HG03066 (cell line): ENCODE results near the gene SH3RF3.

Experiments used
- ATAC-seq: cut with Tn5 transposase; IDR thresholded peaks from one replicate; pipeline ENCODE4 v1.9.1; 2021; ENCODE audit warnings: low read depth; ENCODE audit not compliant: unreplicated experiment

Gene SH3RF3

DNA sequence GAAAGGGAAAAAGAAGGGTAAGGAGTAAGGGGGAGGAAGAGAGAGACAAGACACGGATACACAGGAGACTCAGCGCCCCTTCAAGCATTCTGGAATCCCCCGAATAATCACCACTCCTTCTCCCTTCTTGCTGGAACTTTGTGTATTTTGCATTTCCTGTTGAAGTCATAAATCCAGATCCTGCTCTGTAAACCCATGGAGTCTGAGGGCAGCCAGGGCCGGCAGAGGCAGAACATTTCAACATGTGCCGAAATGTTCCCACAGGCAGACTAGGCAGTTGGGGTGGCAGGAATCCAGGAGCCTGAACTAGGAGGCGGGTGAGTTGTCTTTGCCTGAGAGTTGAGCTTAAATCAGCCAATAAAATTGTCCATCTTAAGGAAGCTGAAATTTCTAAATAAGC, 193.1 kb downstream of the SH3RF3 start:
- no peak for ATAC-seq

DNA sequence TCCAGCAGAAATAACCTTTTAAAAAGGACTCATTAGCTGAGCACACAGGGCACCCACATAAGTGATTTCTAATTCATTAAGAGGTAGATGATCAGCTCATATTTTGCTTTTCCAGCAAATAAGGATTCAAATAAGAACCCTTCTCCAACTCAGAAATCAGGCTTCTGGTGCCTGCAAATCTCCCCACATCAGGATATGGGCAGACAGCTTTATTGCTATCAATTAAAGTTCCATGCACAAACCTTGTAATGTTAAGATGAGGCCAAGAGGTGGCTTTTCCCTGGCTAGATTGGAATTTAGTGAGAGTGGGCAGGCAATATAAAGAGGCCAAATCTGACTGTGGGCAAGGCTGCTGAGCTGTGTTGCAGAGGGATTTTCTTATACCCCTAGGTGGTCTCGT, 193.6 kb downstream of the SH3RF3 start:
- no peak for ATAC-seq

DNA sequence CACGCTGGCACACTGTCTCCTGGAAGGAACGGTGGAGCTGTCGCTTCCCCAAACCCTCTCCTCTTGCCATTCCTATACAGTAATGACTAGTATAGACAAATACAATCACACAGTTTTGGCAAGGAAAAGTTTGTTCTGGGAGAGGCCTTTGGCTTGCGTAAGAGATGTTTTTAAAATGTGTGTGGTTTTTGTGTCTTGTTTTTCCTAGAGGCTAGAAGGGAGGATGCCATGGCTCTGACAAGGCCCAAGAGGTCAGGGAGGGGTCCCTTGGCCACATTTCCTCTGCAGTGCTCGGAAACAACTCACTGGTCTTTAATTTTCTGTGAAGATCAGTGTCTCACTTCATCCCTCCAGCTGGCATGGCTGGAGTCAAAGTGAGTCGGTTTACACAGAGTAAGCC, 195.9 kb downstream of the SH3RF3 start:
- no peak for ATAC-seq

DNA sequence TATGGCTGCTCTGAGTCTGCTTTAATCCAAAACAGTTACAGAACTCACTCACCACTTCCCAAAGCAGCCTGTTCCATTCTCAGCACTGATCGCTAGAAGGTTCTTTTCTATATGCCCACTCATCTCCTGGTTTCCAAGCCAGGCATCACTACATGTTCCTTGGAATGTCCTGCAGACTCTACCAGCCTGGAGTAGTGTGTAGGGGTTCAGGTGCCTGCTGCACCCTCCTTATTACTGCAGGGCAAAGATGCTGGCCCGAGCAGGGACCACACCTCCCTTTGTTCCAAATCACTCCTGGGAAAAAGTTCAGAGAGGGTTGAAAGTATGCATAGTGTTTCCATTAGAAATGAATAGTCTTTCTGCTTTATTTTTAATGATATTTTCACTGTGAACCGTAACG, 196.6 kb downstream of the SH3RF3 start:
- ATAC-seq = no peak

DNA sequence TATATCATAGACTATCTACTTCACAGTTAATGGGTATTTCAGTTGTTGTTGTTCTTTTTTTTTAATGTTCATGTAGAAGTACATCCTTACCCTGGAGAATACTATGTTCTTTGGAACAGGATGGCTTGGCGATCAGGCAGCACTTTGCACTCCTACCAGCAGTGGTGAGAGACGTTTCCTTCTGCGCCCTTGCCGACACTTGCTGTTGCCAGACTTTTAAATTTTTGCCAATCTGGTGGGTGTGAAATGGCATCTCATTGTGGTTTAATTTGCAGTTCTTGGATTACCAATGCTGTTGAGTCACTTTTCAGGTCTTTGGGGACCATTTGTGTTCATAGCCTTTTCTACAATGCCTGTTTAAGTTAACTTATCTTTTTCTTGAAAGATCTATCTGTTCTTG, 197.3 kb downstream of the SH3RF3 start:
- no peak for ATAC-seq

DNA sequence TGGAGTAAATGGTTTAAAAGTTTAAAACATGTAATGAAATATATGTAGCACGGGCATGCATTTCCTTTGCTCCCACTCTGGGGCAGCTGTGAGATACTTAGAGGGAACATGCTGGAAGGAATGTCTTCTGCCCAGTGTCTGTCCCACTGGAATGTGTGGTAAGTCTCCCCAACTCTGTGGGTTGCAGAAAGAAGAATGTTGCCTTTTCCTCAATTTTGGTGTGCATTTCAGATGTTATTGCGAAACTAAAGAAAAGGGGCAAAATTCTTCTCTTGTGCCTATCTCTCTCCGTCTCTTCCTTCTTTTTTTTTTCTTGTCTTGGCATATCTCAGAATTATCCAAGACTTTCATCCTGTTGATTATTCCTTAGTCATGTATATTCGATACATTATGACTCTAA, 201.1 kb downstream of the SH3RF3 start:
- ATAC-seq = no peak

DNA sequence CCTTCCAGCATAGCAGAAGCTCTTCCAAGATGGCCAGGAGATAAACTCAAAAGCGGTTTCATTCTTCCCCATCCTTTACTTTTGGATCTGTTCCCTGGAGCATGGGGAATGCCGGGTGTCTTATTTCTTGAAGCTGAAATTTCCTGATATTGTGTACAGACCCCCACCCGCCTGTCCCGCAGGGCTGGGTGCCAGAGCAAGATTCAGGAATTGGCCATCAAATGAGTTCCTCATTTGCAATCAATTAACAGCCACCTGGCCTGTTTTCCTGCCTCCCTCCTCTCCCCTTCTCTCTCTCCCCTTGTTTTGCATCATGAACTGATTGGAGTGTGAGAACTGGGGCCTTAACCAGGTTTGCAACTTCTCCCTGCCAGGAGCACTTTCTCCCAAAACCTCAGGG, 202.1 kb downstream of the SH3RF3 start:
- no peak for ATAC-seq

DNA sequence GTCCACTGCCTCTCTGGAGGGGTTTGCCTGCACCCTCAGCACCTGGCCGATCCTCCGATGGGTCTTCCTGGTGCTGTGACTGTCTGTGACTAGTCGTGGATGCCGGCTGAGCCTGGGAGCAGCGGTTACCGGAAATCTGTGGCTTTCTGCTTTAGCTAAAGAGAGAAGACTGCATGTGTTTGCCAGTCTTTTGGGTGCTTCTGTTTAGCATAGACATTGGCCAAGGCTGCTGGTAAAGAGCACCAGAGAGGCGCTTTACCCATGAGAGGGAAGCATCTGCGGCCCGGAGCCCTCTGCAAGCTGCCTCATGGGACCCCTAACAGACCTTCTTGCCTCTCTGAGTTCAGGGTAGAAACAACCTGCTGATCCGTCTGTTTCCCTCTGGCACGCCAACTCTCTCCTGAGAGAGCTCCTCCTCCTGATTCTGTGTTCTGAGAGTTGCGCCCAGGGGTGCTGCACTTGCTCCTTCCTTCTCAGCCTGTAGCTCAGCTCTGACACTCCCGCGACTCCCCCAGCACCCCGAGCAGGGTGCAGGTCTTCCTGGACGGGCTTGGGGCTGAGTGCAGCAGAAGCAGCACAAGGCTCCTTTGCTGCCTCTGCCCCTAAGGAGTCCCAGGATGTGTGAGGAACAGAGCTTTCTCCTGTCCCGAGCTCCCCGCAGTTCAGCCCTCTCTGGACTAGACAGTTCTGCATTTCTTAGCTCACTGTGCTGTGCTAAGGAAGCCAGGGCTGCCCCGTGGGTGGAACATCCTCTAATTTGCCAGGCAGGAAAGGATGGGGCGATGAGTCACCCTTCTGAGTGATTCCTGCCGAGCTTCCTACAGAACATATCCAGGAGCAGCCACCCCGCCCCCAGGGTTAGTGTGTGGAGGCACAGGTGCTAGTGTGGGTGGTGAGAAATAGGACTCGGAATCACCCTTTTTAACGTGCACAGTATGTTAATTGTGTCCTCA, 203.2 kb downstream of the SH3RF3 start:
- ATAC-seq = no peak

DNA sequence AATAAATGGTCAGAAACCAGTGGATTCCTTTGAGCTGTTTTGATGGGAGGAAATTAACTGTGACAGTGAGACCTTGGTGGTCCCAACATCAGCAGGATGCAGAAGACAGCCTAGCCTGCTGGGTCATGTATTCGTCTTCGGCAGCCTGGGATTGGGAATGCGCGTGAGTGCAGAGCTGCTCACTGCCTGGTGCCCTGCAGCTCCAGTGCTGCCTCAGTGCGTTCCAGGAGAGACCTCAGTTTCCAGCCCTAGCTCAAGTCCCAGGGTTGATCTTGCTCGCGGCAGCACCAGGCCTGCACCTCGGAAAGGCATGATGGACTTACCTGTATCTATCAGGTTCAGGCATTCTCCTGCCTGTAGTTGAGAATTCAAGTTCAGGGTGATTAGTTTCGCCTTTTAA, 203.9 kb downstream of the SH3RF3 start:
- ATAC-seq = no peak

DNA sequence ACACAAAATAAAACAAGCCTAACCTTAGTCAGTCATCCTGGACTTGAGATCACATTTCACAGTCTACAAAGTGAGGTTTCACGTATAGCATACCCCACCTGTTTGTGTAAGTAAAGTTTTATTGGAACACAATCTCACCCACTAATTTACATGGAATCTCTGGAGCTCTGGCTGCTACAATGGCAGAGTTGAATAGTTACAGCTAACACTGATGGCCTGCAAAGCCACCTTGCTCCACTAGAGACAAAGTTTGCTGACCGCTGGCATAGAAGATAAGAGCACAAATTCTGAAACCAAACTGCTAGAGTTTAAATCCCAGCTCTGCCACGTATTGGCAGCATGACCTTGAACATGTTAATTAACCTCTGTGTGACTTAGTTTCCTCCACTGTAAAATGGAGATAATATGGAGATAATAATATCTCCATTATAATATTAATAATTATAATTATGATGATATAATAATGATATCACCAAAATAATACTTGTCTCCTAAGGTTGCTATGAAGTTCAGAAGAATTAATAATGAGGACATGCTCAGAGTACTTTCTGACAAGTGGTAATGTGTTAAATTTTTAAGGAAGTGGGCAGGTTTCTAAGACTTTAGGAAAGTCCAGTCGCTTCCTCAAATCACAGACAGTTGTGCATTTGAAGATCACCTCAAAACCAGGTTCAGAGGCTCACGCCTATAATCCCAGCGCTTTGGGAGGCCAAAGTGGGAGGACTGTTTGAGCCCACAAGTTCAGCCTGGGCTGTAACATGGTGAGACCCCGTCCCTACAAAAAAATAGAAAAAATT, 204.6 kb downstream of the SH3RF3 start:
- ATAC-seq = no peak

DNA sequence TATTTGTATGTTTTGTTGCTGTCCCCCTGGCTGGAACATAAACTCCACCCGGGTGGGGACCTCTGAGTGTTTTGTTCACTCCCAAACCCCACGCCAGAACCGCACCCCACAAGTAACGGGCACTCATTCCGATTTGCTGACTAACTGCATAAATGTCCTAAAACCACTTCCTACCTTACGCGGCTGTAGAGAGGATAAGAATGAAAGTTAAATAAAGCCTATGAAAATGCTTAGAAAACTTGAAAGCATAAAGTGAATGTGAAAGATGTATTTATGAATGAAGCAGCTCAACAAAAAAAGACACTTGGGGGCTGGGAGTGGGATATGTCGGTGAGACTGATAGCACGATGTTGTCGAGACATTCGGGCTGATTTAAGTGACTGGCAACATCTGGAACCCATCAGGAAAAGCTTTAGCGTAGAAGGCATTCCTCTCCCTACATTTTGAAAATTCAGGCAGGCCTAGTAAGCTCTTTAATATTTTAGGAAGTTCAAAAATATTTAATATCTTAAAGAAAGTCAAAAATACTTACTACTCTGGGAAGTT, 206.7 kb downstream of the SH3RF3 start:
- ATAC-seq = no peak

DNA sequence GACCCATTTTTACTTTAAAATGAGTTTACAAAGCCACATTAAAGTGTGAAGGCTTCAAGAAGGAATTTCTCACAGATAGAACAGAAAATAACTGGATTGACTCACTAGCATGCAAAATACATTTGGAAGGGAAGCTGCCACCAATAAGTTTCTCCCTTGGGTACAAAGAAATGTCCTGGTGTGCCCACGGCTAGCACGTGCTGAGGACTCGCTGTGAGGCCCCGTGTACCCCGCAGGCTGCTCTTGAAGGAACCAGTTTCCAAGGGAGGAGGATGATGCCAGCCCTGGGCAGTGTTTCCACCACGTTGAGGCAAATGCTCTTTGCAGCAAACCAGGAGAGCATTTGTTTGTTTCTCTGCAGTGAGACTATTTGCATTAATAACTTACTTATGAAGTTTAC, 207.3 kb downstream of the SH3RF3 start:
- no peak for ATAC-seq

DNA sequence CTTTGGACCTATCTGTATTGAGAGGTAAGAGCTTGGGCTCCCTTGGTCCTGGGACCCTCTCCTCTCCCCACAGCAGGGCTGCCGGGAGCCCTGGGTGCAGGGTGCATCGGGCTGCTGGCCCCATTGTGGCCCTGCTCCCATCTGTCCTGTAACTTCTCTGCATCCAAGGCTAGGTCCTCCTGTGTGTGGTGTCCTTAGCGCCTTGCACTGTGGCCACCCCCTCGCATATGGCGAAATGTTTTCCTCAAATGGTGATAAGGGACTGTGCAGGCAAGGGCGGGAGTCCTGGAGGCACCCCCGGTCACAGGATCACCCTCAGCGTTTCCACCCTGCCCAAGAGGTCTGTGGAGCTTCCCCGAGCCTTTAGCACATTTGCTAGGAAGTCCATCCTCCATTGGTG, 208.2 kb downstream of the SH3RF3 start:
- ATAC-seq = no peak

DNA sequence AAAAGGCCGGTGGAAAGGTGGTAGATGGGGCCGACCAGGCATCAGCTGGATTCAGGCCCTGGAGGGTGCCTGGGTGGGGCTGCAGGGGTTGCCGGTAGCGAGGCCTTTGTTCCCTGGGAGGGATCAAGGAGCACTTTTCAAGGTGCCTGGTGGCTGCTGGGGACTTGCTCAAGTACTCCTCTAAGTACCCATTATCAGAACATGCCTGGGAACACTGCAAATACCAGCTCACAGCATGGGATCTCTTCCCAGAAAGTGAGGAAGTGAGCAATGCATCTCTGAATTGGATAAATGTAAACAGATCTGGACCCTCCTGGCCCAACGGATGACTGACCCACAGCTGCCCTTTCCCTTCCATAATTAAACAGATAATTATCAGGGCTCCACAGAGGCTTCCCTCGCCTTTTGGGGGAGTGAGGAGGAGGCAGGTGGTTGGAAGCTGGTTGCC, 210.5 kb downstream of the SH3RF3 start:
- ATAC-seq = no peak

DNA sequence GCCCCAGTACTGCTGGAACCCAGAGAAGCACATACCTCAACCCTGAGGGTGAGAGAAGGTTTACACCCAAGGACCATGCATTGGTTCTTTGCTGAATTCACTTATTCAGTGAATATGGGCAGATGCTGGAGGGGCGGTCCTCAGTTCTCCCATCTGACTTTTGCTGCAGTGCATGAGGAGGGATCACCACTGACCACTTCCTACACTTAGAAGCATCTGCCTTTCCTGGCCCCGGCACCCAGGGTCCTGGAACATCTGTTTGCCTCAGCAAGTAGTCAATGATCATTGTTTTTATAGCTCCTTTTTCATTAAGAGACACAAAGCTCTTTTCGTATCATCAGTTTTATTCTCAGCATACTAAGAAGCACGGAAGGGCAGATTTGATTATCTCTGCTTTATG, 211.4 kb downstream of the SH3RF3 start:
- ATAC-seq = no peak

DNA sequence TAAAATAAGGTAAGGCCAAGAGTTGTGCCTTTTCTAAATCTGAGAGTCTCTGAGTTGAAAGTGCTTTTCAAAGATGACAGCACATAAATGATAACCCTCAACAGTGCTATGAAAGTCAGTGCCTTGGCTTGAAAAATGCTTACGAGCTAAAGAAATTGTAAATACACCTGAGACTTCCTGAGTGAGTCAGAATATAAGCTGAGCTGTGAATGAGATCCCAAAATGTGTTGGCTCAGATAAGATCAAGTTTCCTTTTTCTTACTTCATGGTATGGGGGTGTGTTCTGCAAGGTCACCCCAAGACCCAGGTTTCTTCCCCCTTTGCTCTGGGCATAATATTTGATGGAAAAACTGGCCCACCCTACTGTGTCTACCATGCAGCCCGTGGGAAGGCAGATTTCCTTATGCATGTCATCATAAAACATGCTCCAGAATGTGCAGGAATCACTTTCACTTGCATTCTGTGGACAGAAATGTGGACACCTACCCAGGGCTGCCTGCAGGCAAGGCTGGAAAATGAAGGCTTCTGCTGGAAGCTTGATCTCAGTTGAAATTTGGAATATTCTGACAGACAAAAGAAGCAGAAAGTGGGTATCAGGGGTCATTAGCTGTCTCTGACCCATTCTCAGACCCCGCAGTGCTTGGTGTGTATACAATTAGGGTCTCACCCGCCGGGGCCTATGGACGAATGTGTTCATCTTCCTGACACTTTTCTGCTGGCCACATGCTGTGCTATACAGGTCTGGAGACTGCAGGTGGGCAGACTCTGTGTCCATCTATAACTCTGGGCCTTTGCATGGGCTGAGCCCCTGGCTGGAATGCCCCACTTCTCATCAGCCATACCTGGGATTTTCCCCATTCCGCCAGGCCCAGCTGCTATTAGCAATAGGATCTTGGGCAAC, 212.6 kb downstream of the SH3RF3 start:
- no peak for ATAC-seq

DNA sequence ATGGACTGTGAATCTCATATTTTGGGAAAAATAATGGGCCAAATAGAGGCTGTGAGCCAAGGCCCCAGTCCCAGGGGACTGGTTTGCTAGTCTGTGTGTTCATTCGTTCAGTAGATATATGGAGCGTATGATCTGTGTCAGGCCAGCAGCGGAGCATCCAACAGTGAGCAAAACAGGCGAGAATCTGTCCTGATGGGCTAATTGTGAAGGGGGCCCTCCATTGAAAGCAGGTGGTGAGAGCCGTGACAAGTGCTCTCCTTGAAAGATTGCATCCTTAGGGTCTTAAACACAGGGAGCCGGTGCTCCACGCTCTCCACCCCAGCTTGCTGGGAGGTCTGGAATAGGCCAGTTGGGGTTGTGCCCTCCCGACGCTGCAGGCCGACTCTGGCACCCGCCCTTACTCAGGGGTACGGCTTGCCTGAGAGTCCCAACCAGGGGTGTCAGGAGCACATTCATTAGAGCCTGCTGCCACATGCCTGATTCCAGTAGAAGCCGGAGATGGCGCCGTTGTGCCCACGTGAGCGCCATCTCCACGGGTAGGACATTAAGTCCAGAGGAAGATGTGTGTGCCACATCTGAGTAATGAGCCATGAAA, 213.3 kb downstream of the SH3RF3 start:
- no peak for ATAC-seq

DNA sequence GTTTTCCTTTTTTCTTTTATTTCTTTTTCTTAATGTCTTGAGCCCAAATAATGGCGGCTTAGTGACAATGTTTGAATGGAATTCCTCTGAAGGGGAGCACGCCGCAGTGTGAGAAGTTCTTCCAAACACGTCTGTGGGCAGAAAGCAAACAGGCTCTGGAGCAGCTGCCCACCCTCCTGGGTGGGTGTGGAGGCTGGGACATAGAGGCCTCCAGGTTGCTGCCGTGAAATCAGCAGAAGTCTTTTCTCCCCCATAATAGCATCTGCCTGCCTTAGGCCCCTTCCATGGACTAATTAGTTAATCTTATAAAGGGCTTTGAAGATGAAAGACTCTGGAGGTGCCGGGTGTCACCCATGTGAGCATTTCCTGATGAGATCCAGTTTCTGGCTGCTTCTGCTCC, 213.9 kb downstream of the SH3RF3 start:
- ATAC-seq = no peak

DNA sequence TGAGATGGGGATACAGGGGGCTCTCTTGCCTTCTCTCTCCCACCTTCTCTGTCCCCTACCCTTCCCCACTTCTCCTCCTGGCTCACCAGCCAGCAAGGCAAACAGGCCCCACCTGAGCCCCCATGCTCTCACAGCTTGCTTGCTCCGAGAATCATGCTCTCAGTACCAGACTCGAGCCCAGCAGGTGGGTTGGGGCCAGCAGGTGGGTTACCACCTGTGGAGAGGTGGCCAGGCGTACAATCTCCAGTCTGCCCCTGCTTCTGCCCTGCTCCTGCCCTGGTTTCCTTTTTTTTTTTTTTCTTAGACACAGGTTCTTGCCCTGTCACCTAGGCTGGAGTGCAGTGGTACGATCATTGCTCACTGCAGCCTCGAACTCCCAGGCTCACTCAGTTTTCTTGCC, 214.5 kb downstream of the SH3RF3 start:
- no peak for ATAC-seq

DNA sequence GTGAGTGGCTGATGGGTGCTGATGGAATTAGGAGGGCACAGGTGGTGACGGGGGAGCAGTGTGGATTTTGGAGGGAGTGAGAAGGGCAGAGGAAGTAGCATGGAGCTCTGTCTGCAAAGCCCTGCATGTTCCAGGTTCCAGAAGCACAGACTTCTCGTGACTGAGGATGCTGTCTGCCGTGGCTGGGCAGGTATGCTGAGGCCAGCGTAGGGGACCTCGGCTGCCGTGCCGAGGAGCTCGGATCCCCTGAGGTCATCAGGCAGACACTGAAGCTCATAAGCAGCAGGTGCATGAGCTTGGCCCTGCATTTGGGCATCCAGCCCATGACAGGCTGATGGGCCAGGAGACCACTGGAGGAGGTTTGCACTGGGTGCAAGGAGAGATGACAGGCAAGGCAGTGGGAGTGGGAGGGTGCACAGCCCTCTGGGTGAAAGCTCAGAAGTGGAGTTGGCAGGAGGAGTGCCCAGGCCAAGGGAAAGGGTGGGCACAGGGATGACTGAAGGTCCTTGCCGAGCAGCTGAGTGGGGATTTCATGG, 215.3 kb downstream of the SH3RF3 start:
- no peak for ATAC-seq
